ENCODE results near the gene AGBL5. TPM values are rescaled to one million over a fixed set of nuclear protein-coding genes. Genes with fewer than 3 reads are reported as not detected.

The AGBL5 gene
- total and polyA plus RNA-seq, 2 donors (not counting 1 experiment from before 2014, with no cell fraction given), result 10.0 to 17.5 TPM

GRCh38 chr2:27033253-27033852, 18.1 kb upstream of the AGBL5 start:
- ChIA-PET CTCF (interaction anchor here (1.2 to 4.9 kb wide), 3 partner anchors 17 to 71 kb away, joined by 3 to 21 read pairs (median 4); partner anchors contain the start of genes AGBL5 and OST4), POLR2A (interaction anchor here (2.4 kb wide), 1 partner anchor 17 kb away, joined by 12 read pairs; the partner anchor contains the start of gene AGBL5)
- Mint-ChIP-seq H3K9me3 (ENCODE audit: insufficient read depth) (no peaks in the 10 kb centered on the region), H3K4me3 (peak overlapping the region; percentile 95), H3K27ac (peak overlapping the region; percentile 93), H3K4me1 (peaks cover 29% of the 10 kb centered on the region), H3K27me3 (no peaks in the 10 kb centered on the region)
- intact Hi-C loops (cut with micrococcal nuclease), result no loop called here
- H3K9ac ChIP-seq (ENCODE audit: low read length), result peak overlapping the region; percentile 78
- peak overlapping the region; percentile 64 to 93 (median 78) for H3K4me3 ChIP-seq (ENCODE audit: control extremely low read depth in 1 of 5, extremely low read depth in 1 of 5, insufficient read depth in 1 of 5, low read depth in 2 of 5, low read length in 4 of 5)
- peaks cover 41% of the 10 kb centered on the region for H4K20me1 ChIP-seq (ENCODE audit: control insufficient read depth, insufficient read depth, low read length, poor library complexity, severe bottlenecking)
- no peak for TF ChIP-seq EZH2 (IDR thresholded peaks at IDR 0.05; ENCODE audit: borderline replicate concordance, insufficient read depth, low read depth, low read length, poor library complexity, severe bottlenecking)
- no peak for TF ChIP-seq CTCF (IDR thresholded peaks at IDR 0.05)
- peaks cover 44% of the 10 kb centered on the region for H3K79me2 ChIP-seq (ENCODE audit: control insufficient read depth, insufficient read depth, low read length)
- DNase-seq, result no peak
- no peaks in the 10 kb centered on the region for H3K9me3 ChIP-seq (ENCODE audit: control extremely low read depth in 1 of 3, control insufficient read depth in 2 of 3, insufficient read depth in 1 of 3, low read length in 2 of 3)
- H3K4me1 ChIP-seq (ENCODE audit: control insufficient read depth in 2 of 2, insufficient read depth in 2 of 2, low read length in 2 of 2), result peaks cover 16 to 23% of the 10 kb centered on the region in 2 donors
- no peak for ATAC-seq (ENCODE audit: low read depth)
- peaks cover 1 to 35% of the 10 kb centered on the region in 2 experiments for H3K36me3 ChIP-seq (replicated peaks in 1 of 2; ENCODE audit: control extremely low read depth in 1 of 2, control insufficient read depth in 1 of 2, extremely low read depth in 1 of 2, insufficient read depth in 2 of 2, low read length in 1 of 2)
- peak overlapping the region; percentile 79 for H3K4me2 ChIP-seq (replicated peaks; ENCODE audit: low read depth, low read length, poor library complexity, severe bottlenecking)
- peak overlapping the region; percentile 93 for H2AFZ ChIP-seq (ENCODE audit: insufficient read depth, low read depth, low read length, poor library complexity, severe bottlenecking)
- H3K27me3 ChIP-seq (replicated peaks in 1 of 4; ENCODE audit: control extremely low read depth in 1 of 4, control insufficient read depth in 3 of 4, insufficient read depth in 4 of 4, low read length in 3 of 4), result no peaks in the 10 kb centered on the region
- peak overlapping the region; percentile 13 to 78 for H3K27ac ChIP-seq (ENCODE audit: low read length in 2 of 2)
- 1% methylated on average over 6 of the region's 11 CpGs for WGBS (ENCODE audit: insufficient coverage)

GRCh38 chr2:27038012-27038411, 13.5 kb upstream of the AGBL5 start:
- Mint-ChIP-seq H3K27ac (no peak overlapping the region), H3K27me3 (no peaks in the 10 kb centered on the region), H3K4me3 (no peak overlapping the region), H3K9me3 (ENCODE audit: insufficient read depth) (no peaks in the 10 kb centered on the region), H3K4me1 (peaks cover 43% of the 10 kb centered on the region)
- no peaks in the 10 kb centered on the region for H3K27me3 ChIP-seq (replicated peaks in 1 of 4; ENCODE audit: control extremely low read depth in 1 of 4, control insufficient read depth in 3 of 4, insufficient read depth in 4 of 4, low read length in 3 of 4)
- H3K79me2 ChIP-seq (ENCODE audit: control insufficient read depth, insufficient read depth, low read length), result peaks cover 24% of the 10 kb centered on the region
- H3K9ac ChIP-seq (ENCODE audit: low read length), result no peak overlapping the region
- H3K4me1 ChIP-seq (ENCODE audit: control insufficient read depth in 2 of 2, insufficient read depth in 2 of 2, low read length in 2 of 2), result peaks cover 39 to 52% of the 10 kb centered on the region in 2 donors
- H4K20me1 ChIP-seq (ENCODE audit: control insufficient read depth, insufficient read depth, low read length, poor library complexity, severe bottlenecking), result peaks cover 42% of the 10 kb centered on the region
- H3K9me3 ChIP-seq (ENCODE audit: control extremely low read depth in 1 of 3, control insufficient read depth in 2 of 3, insufficient read depth in 1 of 3, low read length in 2 of 3), result no peaks in the 10 kb centered on the region
- no peak for ATAC-seq (ENCODE audit: low read depth)
- peaks cover 1 to 64% of the 10 kb centered on the region in 2 experiments for H3K36me3 ChIP-seq (replicated peaks in 1 of 2; ENCODE audit: control extremely low read depth in 1 of 2, control insufficient read depth in 1 of 2, extremely low read depth in 1 of 2, insufficient read depth in 2 of 2, low read length in 1 of 2)
- no peak overlapping the region for H3K4me2 ChIP-seq (replicated peaks; ENCODE audit: low read depth, low read length, poor library complexity, severe bottlenecking)
- no peak overlapping the region for H3K27ac ChIP-seq (ENCODE audit: low read length in 2 of 2)
- ChIA-PET POLR2A (interaction anchor here (0.5 kb wide), 2 partner anchors 265 to 274 kb away, joined by 3 to 4 read pairs; no protein-coding TSS in a partner anchor), CTCF (interaction anchor here (1.0 kb wide), 1 partner anchor 13 kb away, joined by 4 read pairs; the partner anchor contains the start of gene AGBL5)
- no peak for DNase-seq
- H3K4me3 ChIP-seq (ENCODE audit: control extremely low read depth in 1 of 5, extremely low read depth in 1 of 5, insufficient read depth in 1 of 5, low read depth in 2 of 5, low read length in 4 of 5), result no peak overlapping the region
- H2AFZ ChIP-seq (ENCODE audit: insufficient read depth, low read depth, low read length, poor library complexity, severe bottlenecking), result no peak overlapping the region
- intact Hi-C loops (cut with micrococcal nuclease), result no loop called here
- 98% methylated on average over 6 of the region's 6 CpGs for WGBS (ENCODE audit: insufficient coverage)
- TF ChIP-seq CTCF (IDR thresholded peaks at IDR 0.05) (no peak), EZH2 (IDR thresholded peaks at IDR 0.05; ENCODE audit: borderline replicate concordance, insufficient read depth, low read depth, low read length, poor library complexity, severe bottlenecking) (no peak)
